GM19023 (cell line): ENCODE measurements around the gene RAB7B.
"Not testable (repeated sequence)": the region's sequence is repeated elsewhere in the genome, so short reads cannot be mapped to it uniquely, and the experiment has no call there.

Experiments
- ATAC-seq: cut with Tn5 transposase; IDR thresholded peaks from one replicate; pipeline ENCODE4 v1.9.1; 2021; ENCODE audit warnings: mild to moderate bottlenecking, moderate library complexity; ENCODE audit not compliant: unreplicated experiment

The RAB7B gene

GRCh38 chr1:205998457-205999241 is 4.5 kb downstream of the RAB7B start:
- ATAC-seq: no peak

GRCh38 chr1:205996641-205997040 is 6.6 kb downstream of the RAB7B start:
- not testable (repeated sequence) for ATAC-seq

- no peak for ATAC-seq
Observed at GRCh38 chr1:205994346-205994745, 8.8 kb downstream of the RAB7B start.

GRCh38 chr1:205993068-205993467 is 10.1 kb downstream of the RAB7B start:
- ATAC-seq: no peak

- ATAC-seq: no peak
Observed at GRCh38 chr1:205992218-205992882, 10.8 kb downstream of the RAB7B start.

GRCh38 chr1:205991237-205991636 is 12.0 kb downstream of the RAB7B start:
- no peak for ATAC-seq

GRCh38 chr1:205990226-205990625 is 13.0 kb downstream of the RAB7B start:
- no peak for ATAC-seq

- ATAC-seq: no peak
Observed at GRCh38 chr1:205989786-205990185, 13.4 kb downstream of the RAB7B start.

DNA sequence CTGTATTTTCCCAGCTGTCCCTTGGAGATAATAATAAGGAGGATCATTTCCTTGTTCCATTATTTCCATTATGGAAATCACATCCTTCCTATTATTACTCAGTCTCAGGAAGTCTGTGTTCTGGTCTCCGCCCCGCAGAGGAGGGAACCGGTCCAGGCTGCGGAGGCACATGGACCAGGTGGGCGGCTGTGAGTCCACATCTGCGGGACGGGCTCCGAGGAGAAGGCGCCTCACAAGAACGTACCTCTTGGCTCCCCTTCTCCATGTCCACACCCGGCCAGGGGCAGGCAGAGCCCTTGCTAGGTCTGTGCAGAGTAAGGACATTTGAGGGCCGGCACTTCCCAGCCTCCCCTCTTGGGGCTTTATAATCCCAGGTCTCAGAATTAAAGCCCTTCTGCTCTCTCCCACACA is 14.6 kb downstream of the RAB7B start:
- ATAC-seq: no peak

- ATAC-seq: no peak
Observed at GRCh38 chr1:205986861-205987260, 16.3 kb downstream of the RAB7B start.

DNA sequence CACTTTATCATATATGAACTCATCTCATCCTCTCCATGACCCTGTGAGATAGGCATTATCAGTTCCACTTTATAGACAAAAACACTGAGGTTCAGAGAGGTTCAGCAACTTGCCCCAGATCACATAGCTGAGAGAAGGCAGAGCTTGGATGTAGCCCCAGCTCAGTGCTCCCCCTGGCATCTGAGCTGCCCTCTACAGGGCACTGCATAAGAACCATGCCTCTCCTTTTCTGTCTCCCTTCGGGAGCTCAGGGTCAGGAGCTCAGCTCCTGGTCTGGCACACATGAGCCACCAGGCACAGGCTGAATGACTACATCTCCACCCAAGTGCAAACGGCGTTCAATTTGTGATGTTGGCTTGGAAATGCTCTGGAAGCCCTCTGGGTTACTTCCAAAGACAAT is 16.9 kb downstream of the RAB7B start:
- ATAC-seq: no peak

DNA sequence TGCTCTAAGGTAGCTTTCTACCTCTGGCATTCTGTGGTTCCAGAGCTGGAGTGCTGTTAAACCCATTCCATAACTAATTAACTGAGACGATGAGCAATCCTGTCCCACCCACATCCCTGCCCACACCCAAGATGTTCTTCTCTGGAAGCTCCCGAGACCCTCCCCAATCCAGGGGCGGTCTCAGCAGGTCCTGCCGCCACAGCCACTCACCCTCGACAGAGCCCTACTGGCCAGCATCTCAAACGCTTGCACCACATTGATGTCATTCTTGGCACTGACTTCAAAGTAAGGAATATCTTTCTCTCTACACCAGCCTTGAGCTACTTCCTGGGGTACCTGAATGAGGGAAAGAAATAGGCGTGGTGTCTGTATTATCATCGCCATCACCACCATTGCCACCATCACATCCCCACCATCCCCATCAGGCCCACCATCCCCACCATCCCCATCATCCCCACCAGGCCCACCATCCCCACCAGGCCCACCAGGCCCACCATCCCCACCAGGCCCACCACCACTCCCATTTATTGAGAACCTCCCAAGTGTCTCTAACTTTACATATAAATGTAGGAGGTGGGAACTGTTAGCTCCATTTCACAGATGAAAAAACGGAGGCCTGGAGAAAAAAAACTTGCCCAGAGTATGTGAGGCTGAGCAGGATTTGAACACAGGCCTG is 17.7 kb downstream of the RAB7B start:
- ATAC-seq: no peak

DNA sequence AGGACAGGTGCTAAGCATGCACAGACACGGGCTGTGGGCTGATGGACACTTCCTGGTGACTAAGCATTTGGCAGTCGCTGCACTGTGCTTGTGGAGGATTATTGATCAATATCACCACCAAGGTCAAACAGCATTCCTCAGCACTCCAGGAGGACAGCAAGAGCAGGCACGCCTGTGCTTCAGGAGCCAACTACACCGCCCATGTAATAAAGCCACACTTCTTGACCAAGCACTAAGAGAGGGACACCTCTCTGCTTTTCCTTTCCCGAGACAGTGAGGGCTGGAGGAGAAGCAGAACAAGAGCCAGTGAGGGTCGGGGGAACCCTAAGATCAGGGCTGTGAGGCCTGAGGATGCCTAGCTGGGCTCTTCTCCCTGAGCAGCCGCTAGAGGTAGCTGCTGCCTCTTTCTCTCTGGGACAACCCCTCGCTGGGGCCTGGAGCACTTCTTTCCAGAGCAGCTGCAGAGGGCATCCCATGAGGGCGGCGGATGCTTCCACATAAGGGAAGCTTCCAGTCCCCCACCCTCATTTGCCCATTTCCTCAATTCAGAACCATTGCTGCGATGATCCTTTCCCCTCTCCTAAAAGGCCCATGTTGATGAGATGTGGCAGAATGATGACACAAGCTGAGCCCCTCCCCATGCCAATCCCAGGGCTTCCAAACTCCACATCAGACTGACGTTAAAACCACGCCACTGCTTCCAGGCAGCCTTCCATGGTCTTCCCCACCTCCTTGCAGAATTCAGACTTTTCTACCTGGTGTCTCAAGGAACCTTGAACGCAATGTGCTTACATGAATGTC is 19.1 kb downstream of the RAB7B start:
- no peak for ATAC-seq

- ATAC-seq: no peak
Observed at GRCh38 chr1:205981257-205981656, 21.9 kb downstream of the RAB7B start.

GRCh38 chr1:205980237-205980870 is 22.8 kb downstream of the RAB7B start:
- ATAC-seq: no peak

- ATAC-seq: no peak
Observed at GRCh38 chr1:205979301-205979700, 23.9 kb downstream of the RAB7B start.

DNA sequence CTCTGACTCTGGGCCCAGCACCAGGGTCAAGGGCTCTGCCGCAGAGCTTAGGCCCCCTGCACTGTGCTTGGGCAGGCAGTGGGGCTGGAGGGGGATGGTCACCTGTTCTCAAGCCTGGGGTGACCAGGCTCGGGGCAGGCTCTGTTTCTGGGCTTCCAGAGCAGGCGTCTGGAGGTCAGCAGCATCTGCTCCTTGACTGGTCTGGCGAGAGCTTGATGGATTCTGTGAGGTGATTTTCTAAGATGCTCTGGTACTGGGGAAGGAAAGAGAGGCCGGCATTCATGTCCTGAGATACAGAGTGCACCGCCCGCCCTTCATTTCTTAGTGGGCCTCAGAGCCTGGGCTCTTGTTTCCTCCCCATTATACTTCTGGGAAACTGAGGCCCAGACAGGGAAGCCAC is 24.5 kb downstream of the RAB7B start:
- ATAC-seq: no peak

DNA sequence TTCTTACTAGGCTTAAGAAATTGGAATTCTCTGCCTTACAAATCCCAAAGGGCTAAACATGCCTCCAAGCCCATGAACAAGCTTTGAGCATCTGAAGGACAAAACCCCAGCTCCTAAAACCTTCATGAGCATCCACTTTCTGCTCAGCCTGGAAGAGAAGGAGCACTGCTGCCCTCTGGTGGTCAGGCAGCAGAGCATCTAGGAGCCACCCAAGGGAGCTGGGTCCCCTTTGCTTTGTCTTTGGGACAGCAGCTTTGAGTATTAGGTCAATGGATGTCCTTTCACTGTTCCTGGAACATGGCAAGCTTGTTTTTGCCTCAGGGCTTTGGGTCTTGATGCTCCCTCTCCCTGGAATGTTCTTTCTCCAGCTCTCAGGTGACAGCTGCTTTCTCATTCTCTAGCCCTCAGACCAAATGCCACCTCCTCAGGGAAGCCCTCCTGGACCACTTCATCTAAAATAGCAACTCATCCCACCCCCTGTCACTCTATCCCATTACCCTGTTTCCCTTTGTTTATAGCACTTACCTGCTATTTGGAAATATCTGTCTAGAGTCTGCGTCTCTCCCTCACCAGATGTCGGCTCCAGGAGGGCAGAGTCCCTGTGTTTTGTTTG is 25.7 kb downstream of the RAB7B start:
- no peak for ATAC-seq

- ATAC-seq: no peak
Observed at GRCh38 chr1:205976708-205977401, 26.3 kb downstream of the RAB7B start.

- no peak for ATAC-seq
Observed at GRCh38 chr1:205976036-205976435, 27.2 kb downstream of the RAB7B start.
